Right renal pelvis (tissue), 4 donors: Measurements from ENCODE around the gene EIPR1. TPM values are rescaled to one million over a fixed set of nuclear protein-coding genes. Genes with fewer than 3 reads are reported as not detected.

Experiments used
- DNase-seq, 4 donors: peaks; one replicate each; pipeline ENCODE4 v3.0.0-alpha.2; 2013; ENCODE audit warnings: low read depth in 4 of 4, low spot score in 3 of 4, missing footprints in 1 of 4
- polyA plus RNA-seq, 4 donors: library from polyadenylated mRNA; unstranded; fragments of 120-200 nt; gene quantifications; one replicate each; pipeline ENCODE4 v1.2.1, GENCODE V29; 2013; ENCODE audit not compliant: insufficient read length in 4 of 4

The EIPR1 gene
- polyA plus RNA-seq, 4 donors: 25.4 to 26.1 (median 25.6) TPM

- DNase-seq: no peak
These were observed 67.9 kb downstream of the EIPR1 start for GRCh38 chr2:3309496-3310355.

GRCh38 chr2:3307901-3308300, 69.7 kb downstream of the EIPR1 start:
- DNase-seq: no peak

GRCh38 chr2:3307236-3307635, 70.4 kb downstream of the EIPR1 start:
- no peak for DNase-seq

GRCh38 chr2:3305952-3306351, 71.7 kb downstream of the EIPR1 start:
- DNase-seq: no peak

GRCh38 chr2:3305431-3305830, 72.2 kb downstream of the EIPR1 start:
- DNase-seq: no peak

GRCh38 chr2:3303583-3304406, 73.8 kb downstream of the EIPR1 start:
- peak; percentile 67 to 81 (median 72) for DNase-seq

GRCh38 chr2:3302751-3303582, 74.7 kb downstream of the EIPR1 start:
- DNase-seq: no peak

GRCh38 chr2:3302421-3302750, 75.2 kb downstream of the EIPR1 start:
- DNase-seq: no peak

- DNase-seq: no peak
These were observed 76.6 kb downstream of the EIPR1 start for GRCh38 chr2:3301001-3301400.

- DNase-seq: no peak
These were observed 77.2 kb downstream of the EIPR1 start for GRCh38 chr2:3300224-3300995.

- no peak for DNase-seq
These were observed 77.9 kb downstream of the EIPR1 start for GRCh38 chr2:3299703-3300102.

- DNase-seq: no peak
These were observed 78.5 kb downstream of the EIPR1 start for GRCh38 chr2:3299130-3299529.

- DNase-seq: no peak
These were observed 79.4 kb downstream of the EIPR1 start for GRCh38 chr2:3298191-3298590.

- no peak for DNase-seq
These were observed 80.1 kb downstream of the EIPR1 start for GRCh38 chr2:3297523-3297922.

GRCh38 chr2:3296182-3296972, 81.2 kb downstream of the EIPR1 start:
- no peak for DNase-seq

- DNase-seq: no peak
These were observed 83.1 kb downstream of the EIPR1 start for GRCh38 chr2:3294493-3294892.

- DNase-seq: no peak
These were observed 83.5 kb downstream of the EIPR1 start for GRCh38 chr2:3294069-3294468.

GRCh38 chr2:3293221-3293620, 84.4 kb downstream of the EIPR1 start:
- DNase-seq: no peak

- no peak for DNase-seq
These were observed 85.2 kb downstream of the EIPR1 start for GRCh38 chr2:3292416-3292815.
